ENCODE data around the gene TMEM108.

- TF ChIP-seq POLR2AphosphoS5 (IDR thresholded peaks at IDR 0.05; ENCODE audit: low read depth) (no peak), CTCF (conservative IDR thresholded peaks at IDR 0.05; ENCODE audit: low read depth in 2 of 2) (no peak), CREB1 (CRISPR knock-in tag; IDR thresholded peaks at IDR 0.05; ENCODE audit: low read depth) (no peak)
Measured at GRCh38 chr3:133394561-133395311, 356.5 kb downstream of the TMEM108 start.
